ENCODE results near the gene FGD2. TPM values are rescaled to one million over a fixed set of nuclear protein-coding genes. Genes with fewer than 3 reads are reported as not detected.

FGD2 gene
- total and polyA plus RNA-seq, 2 of the 8 experiments (the other 6 are each of a cell fraction or from before 2014, with no cell fraction given) = 0.12 to 0.32 TPM

DNA sequence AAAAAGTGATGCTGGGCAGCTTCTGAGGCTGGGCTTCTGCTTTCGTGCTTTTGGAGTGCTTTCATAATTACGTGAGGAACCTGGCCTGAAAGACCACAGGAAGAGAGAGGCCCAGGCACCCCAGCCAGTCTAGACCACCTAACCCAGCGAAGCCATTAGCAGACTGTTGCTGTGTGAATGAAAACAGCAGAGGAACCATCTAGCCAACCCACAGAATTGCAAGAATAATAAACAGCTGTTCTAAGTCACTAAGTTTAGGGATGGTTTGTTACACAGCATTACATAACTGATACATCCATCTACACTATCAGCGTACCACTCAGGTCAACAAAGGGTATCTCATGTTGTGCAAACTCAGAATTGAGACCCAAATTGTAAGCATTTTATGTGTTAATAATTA is 34.5 kb downstream of the FGD2 start:
- Histone ChIP-seq H3K18ac (ENCODE audit: extremely low read depth, low read length) (no peak overlapping the region), H3K79me2 (ENCODE audit: control insufficient read depth in 1 of 2, insufficient read depth in 2 of 2, low read length in 2 of 2) (no peaks in the 10 kb centered on the region), H2AFZ (ENCODE audit: low read length) (no peak overlapping the region), H4K20me1 (replicated peaks in 1 of 2; ENCODE audit: control insufficient read depth in 1 of 2, insufficient read depth in 2 of 2, low read length in 2 of 2) (no peaks in the 10 kb centered on the region), H4K5ac (ENCODE audit: insufficient read length, low read depth, low read length) (no peak overlapping the region), H3K27me3 (replicated peaks in 1 of 4; ENCODE audit: control insufficient read depth in 3 of 4, extremely low read depth in 1 of 4, insufficient read depth in 3 of 4, low read length in 3 of 4) (no peaks in the 10 kb centered on the region), H3K4ac (replicated peaks; ENCODE audit: insufficient read length, low read depth, low read length) (no peak overlapping the region), H3K4me2 (ENCODE audit: insufficient read depth in 1 of 2, low read depth in 2 of 2, low read length in 2 of 2) (no peak overlapping the region), H3K9ac (replicated peaks in 1 of 4; ENCODE audit: extremely low read depth in 1 of 4, low read depth in 3 of 4, low read length in 3 of 4) (no peak overlapping the region), H3K14ac (ENCODE audit: insufficient read length) (no peak overlapping the region), H3K36me3 (ENCODE audit: control insufficient read depth in 2 of 4, insufficient read depth in 4 of 4, low read length in 3 of 4) (no peaks in the 10 kb centered on the region), H2AK5ac (ENCODE audit: low read depth, low read length) (no peak overlapping the region), H3K23me2 (ENCODE audit: low read depth, low read length) (no peaks in the 10 kb centered on the region), H3K4me1 (replicated peaks in 1 of 4; ENCODE audit: control insufficient read depth in 3 of 4, insufficient read depth in 4 of 4, low read length in 3 of 4) (no peaks in the 10 kb centered on the region), H3K27ac (ENCODE audit: low read depth, low read length) (no peak overlapping the region), H2BK12ac (ENCODE audit: low read depth, low read length) (no peak overlapping the region), H2BK15ac (ENCODE audit: low read length) (no peak overlapping the region), H3K4me3 (ENCODE audit: extremely low read depth in 1 of 4, insufficient read depth in 2 of 4, low read depth in 3 of 4, low read length in 4 of 4) (no peak overlapping the region), H3K56ac (replicated peaks; ENCODE audit: insufficient read length, low read depth, low read length) (no peak overlapping the region), H4K91ac (replicated peaks; ENCODE audit: insufficient read length, low read length) (no peak overlapping the region), H3K9me3 (ENCODE audit: insufficient read depth in 2 of 2, low read depth in 1 of 2, low read length in 1 of 2) (no peaks in the 10 kb centered on the region; a peak in 1 of 4 replicates), H2BK5ac (ENCODE audit: low read depth, low read length) (no peak overlapping the region), H3K23ac (ENCODE audit: insufficient read length) (no peak overlapping the region), H3K79me1 (ENCODE audit: low read depth, low read length) (no peaks in the 10 kb centered on the region), H2BK20ac (ENCODE audit: low read length) (no peak overlapping the region), H2BK120ac (replicated peaks; ENCODE audit: low read depth, low read length) (no peak overlapping the region), H4K8ac (ENCODE audit: extremely low read depth, insufficient read depth, low read length) (no peak overlapping the region)
- CTCF ChIA-PET (ENCODE audit: partially characterized antibody) = interaction anchor here (0.8 to 29.2 kb wide), 7 partner anchors 7 to 170 kb away, joined by 3 to 635 read pairs (median 5); no protein-coding TSS in a partner anchor
- DNase-seq (ENCODE audit: low read depth in 1 of 2, low spot score in 2 of 2) = no peak
- no peak for FAIRE-seq
- POLR2A ChIA-PET (ENCODE audit: partially characterized antibody) = interaction anchor here (1.9 kb wide), 1 partner anchor 129 kb away, joined by 4 read pairs; no protein-coding TSS in a partner anchor
- WGBS, 2 experiments (ENCODE audit: extremely low coverage in 1 of 2, insufficient coverage in 1 of 2, insufficient read length in 1 of 2, insufficient replicate concordance in 2 of 2, low coverage in 1 of 2, low lambda C conversion rate in 2 of 2, missing lambda C conversion rate in 1 of 2) = 95% methylated on average over 4 of the region's 4 CpGs; no CpG with 5 or more reads in 1 of the 2 experiments
- TF ChIP-seq TEAD4 (IDR thresholded peaks at IDR 0.05; ENCODE audit: low read depth, low read length) = no peak
- TF ChIP-seq SP2 (IDR thresholded peaks at IDR 0.05; ENCODE audit: low read length) = no peak
- no peak for TF ChIP-seq KDM1A (IDR thresholded peaks at IDR 0.05; ENCODE audit: borderline replicate concordance, low read length)
- TF ChIP-seq BCL11A (IDR thresholded peaks at IDR 0.05; ENCODE audit: low read depth in 2 of 2, low read length in 2 of 2) = no peak
- no peak for TF ChIP-seq GTF2F1 (IDR thresholded peaks at IDR 0.05; ENCODE audit: borderline replicate concordance, low read depth, low read length)
- TF ChIP-seq CTBP2 (IDR thresholded peaks at IDR 0.05; ENCODE audit: borderline replicate concordance, insufficient read depth, insufficient read length, low read length) = no peak
- no peak for TF ChIP-seq HDAC2 (IDR thresholded peaks at IDR 0.05; ENCODE audit: borderline replicate concordance in 1 of 2, low read depth in 2 of 2, low read length in 2 of 2)
- no peak for TF ChIP-seq SIX5 (IDR thresholded peaks at IDR 0.05; ENCODE audit: low read depth, low read length)
- no peak for TF ChIP-seq PHF8 (conservative IDR thresholded peaks at IDR 0.05; ENCODE audit: low read depth, low read length)
- no peak for TF ChIP-seq ASH2L (IDR thresholded peaks at IDR 0.05; ENCODE audit: low read length)
- no peak for TF ChIP-seq CEBPB (IDR thresholded peaks at IDR 0.05; ENCODE audit: low read depth, low read length)
- TF ChIP-seq CREB1 (IDR thresholded peaks at IDR 0.05) = no peak
- TF ChIP-seq EZH2 (IDR thresholded peaks at IDR 0.05; ENCODE audit: low read depth, low read length, severe bottlenecking) = no peak
- no peak for TF ChIP-seq SIN3A (conservative IDR thresholded peaks at IDR 0.05 in 1 of 2, IDR thresholded peaks at IDR 0.05 in 1 of 2; ENCODE audit: low read depth in 1 of 2, low read length in 2 of 2)

Data from H1 (cell line).